HCT116 (cell line): ENCODE data around the gene ATP13A2. TPM values are rescaled to one million over a fixed set of nuclear protein-coding genes. Genes with fewer than 3 reads are reported as not detected.
A peak's percentile ranks its signal among the peaks of the same experiment; 100 is the strongest.

Experiments used
- ATAC-seq: fragments of 200-7000 bp; cut with Tn5 transposase; 2 replicates; pipeline ENCODE4 v1.9.1; 2020; ENCODE audit warnings: mild to moderate bottlenecking, moderate library complexity
- BruUV-seq: library from RNA; stranded (reverse); fragments of 400-500 nt; replicated peaks from 2 replicates; lab custom pipeline; 2021; lab: Mats Ljungman, UMichigan
- CTCF ChIA-PET: fragments of 300-600 bp; sonication (Branson Sonifier 250); formaldehyde crosslinking; loops from one replicate; lab custom pipeline; 2021; ENCODE audit warnings: antibody characterized with exemption; lab: Charles Lee
- POLR2A ChIA-PET: fragments of 300-600, 350-600 bp; sonication (Branson Sonifier 250); formaldehyde crosslinking; loops from one replicate; lab custom pipeline; 2021; ENCODE audit warnings: antibody characterized with exemption; lab: Charles Lee
- RAD21 ChIA-PET, 2 experiments: fragments of 300-600 bp; sonication (Branson Sonifier 250); formaldehyde crosslinking; loops; one replicate each; lab custom pipeline; 2023; ENCODE audit warnings: low total read pairs in 2 of 2; ENCODE audit not compliant: uncharacterized antibody in 2 of 2, unreplicated experiment in 2 of 2, low non-redundant PET in 1 of 2; lab: Charles Lee
- DNase-seq: peaks from one replicate; pipeline ENCODE4 v3.0.0-alpha.2; 2010; ENCODE audit warnings: low read depth, low spot score
- H2AFZ ChIP-seq: fragments of 200-600 bp; shearing (Covaris generic), sonication (generic); 2 replicates; pipeline ENCODE4 v1.6.1; 2017; ENCODE audit warnings: low read depth, mixed run types, mixed read lengths, antibody characterized with exemption, low read length; ENCODE audit not compliant: poor library complexity, severe bottlenecking
- H3K27ac ChIP-seq: 2 replicates; pipeline ENCODE4 v1.5.1; 2012; ENCODE audit warnings: low read depth, low read length
- H3K27me3 ChIP-seq: fragments of 200-600 bp; sonication (generic); 2 replicates; pipeline ENCODE4 v1.6.1; 2016; ENCODE audit warnings: mixed run types, low read length, mixed read lengths; ENCODE audit not compliant: insufficient read depth
- H3K36me3 ChIP-seq, 2 experiments: fragments of 200-500 bp in 1 of 2; fragments of 200-600 bp in 1 of 2; sonication (Bioruptor generic) in 1 of 2; sonication (generic) in 1 of 2; 2 replicates each; pipeline versions ENCODE4 v1.5.1 to v1.6.1; 2014 to 2016; ENCODE audit warnings: low read length in 2 of 2, inconsistent platforms in 1 of 2, mixed read lengths in 1 of 2, mixed run types in 1 of 2; ENCODE audit not compliant: insufficient read depth in 2 of 2, control insufficient read depth in 1 of 2
- H3K4me1 ChIP-seq, 2 experiments: fragments of 200-600 bp in 1 of 2; sonication (generic) in 1 of 2; 2 replicates each; pipeline versions ENCODE4 v1.5.1 to v1.6.1; 2012 to 2017; ENCODE audit warnings: low read length in 2 of 2, inconsistent platforms in 1 of 2, mild to moderate bottlenecking in 1 of 2, mixed read lengths in 1 of 2, mixed run types in 1 of 2, moderate library complexity in 1 of 2; ENCODE audit not compliant: insufficient read depth in 2 of 2, control insufficient read depth in 1 of 2
- H3K4me2 ChIP-seq: fragments of 200-600 bp; sonication (generic); 2 replicates; pipeline ENCODE4 v1.6.1; 2017; ENCODE audit warnings: mixed run types, low read length, mixed read lengths
- H3K4me3 ChIP-seq, 2 experiments: fragments of 200-600 bp in 1 of 2; sonication (generic) in 1 of 2; replicated peaks in 1 of 2; 2 replicates each; pipeline ENCODE4 v1.5.1; 2011 to 2016; ENCODE audit warnings: low read length in 2 of 2, control low read depth in 1 of 2, low read depth in 1 of 2, mild to moderate bottlenecking in 1 of 2, mixed read lengths in 1 of 2, mixed run types in 1 of 2
- H3K79me2 ChIP-seq: fragments of 200-600 bp; sonication (generic); 2 replicates; pipeline ENCODE4 v1.6.1; 2017; ENCODE audit warnings: mild to moderate bottlenecking, mixed run types, low read length, moderate library complexity, mixed read lengths; ENCODE audit not compliant: insufficient read depth
- H3K9ac ChIP-seq: fragments of 200-600 bp; sonication (generic); 2 replicates; pipeline ENCODE4 v1.6.1; 2016; ENCODE audit warnings: low read length, mixed read lengths
- H3K9me2 ChIP-seq: fragments of 200-600 bp; sonication (generic), shearing (Covaris generic); 2 replicates; pipeline ENCODE4 v1.6.1; 2017; ENCODE audit warnings: mixed run types, mild to moderate bottlenecking, moderate library complexity; ENCODE audit not compliant: insufficient read depth
- H3K9me3 ChIP-seq, 2 experiments: fragments of 200-500 bp in 1 of 2; fragments of 200-600 bp in 1 of 2; sonication (Bioruptor generic) in 1 of 2; sonication (generic) in 1 of 2; 2 replicates each; pipeline ENCODE4 v1.6.1; 2014 to 2017; ENCODE audit warnings: low read length in 2 of 2, mixed read lengths in 2 of 2, inconsistent platforms in 1 of 2, low read depth in 1 of 2, mild to moderate bottlenecking in 1 of 2, mixed run types in 1 of 2, moderate library complexity in 1 of 2; ENCODE audit not compliant: control insufficient read depth in 1 of 2, insufficient read depth in 1 of 2
- H4K20me1 ChIP-seq: fragments of 200-600 bp; sonication (generic), shearing (Covaris generic); 2 replicates; pipeline ENCODE4 v1.6.1; 2017; ENCODE audit warnings: mixed run types, mild to moderate bottlenecking, moderate library complexity; ENCODE audit not compliant: insufficient read depth
- ATF3 ChIP-seq: IDR thresholded peaks from 2 replicates; pipeline ENCODE4 v1.6.1; 2012
- EGR1 ChIP-seq: IDR thresholded peaks from 2 replicates; pipeline ENCODE4 v1.6.1; 2012; ENCODE audit warnings: low read depth
- FOSL1 ChIP-seq: IDR thresholded peaks from 2 replicates; pipeline ENCODE4 v1.6.1; 2012; ENCODE audit warnings: low read depth
- JUND ChIP-seq: IDR thresholded peaks from 2 replicates; pipeline ENCODE4 v1.6.1; 2012
- POLR2A ChIP-seq: IDR thresholded peaks from 2 replicates; pipeline ENCODE4 v1.7.0; 2011; ENCODE audit warnings: borderline replicate concordance; ENCODE audit not compliant: insufficient read depth, insufficient read length; ENCODE audit errors: extremely low read depth
- RAD21 ChIP-seq: IDR thresholded peaks from 2 replicates; pipeline ENCODE4 v1.6.1; 2012; ENCODE audit warnings: low read depth, mild to moderate bottlenecking
- REST ChIP-seq: IDR thresholded peaks from 2 replicates; pipeline ENCODE4 v1.6.1; 2012; ENCODE audit warnings: low read depth
- SP1 ChIP-seq: IDR thresholded peaks from 2 replicates; pipeline ENCODE4 v1.6.1; 2012; ENCODE audit warnings: low read depth
- YY1 ChIP-seq: IDR thresholded peaks from 2 replicates; pipeline ENCODE4 v1.6.1; 2011; ENCODE audit warnings: low read length, low read depth, moderate library complexity, mild to moderate bottlenecking; ENCODE audit not compliant: insufficient replicate concordance; ENCODE audit errors: extremely low read depth
- ZFX ChIP-seq: fragments of 450-650 bp; IDR thresholded peaks from 2 replicates; pipeline ENCODE4 v1.6.1; 2017
- intact Hi-C: fragments of 100-400 bp; cut with micrococcal nuclease; formaldehyde crosslinking; loops from 2 replicates; pipeline ENCODE4 v1.10.0; 2022
- total RNA-seq: library from RNA; stranded (reverse); gene quantifications from one replicate; pipeline ENCODE4 v1.2.1, GENCODE V29; 2021; ENCODE audit not compliant: unreplicated experiment

ATP13A2 gene
- total RNA-seq, 1 experiment from 2014 or later: 60.5 TPM

- intact Hi-C loops: no loop called here
- H3K4me3 ChIP-seq: no peak overlapping the region
- H3K4me2 ChIP-seq: no peak overlapping the region
- H3K79me2 ChIP-seq: no peaks in the 10 kb centered on the region
- CTCF ChIA-PET: interaction anchor here (1.2 to 2.3 kb wide), 3 partner anchors 14 to 25 kb away, joined by 3 to 5 read pairs (median 3); no protein-coding TSS in a partner anchor
- no peak overlapping the region for H2AFZ ChIP-seq
- no peaks in the 10 kb centered on the region for H3K9me3 ChIP-seq
- peaks cover 8 to 24% of the 10 kb centered on the region in 2 experiments; a peak in 3 of 4 replicates for H3K4me1 ChIP-seq
- DNase-seq (no peak), ATAC-seq (no peak)
- H4K20me1 ChIP-seq: no peaks in the 10 kb centered on the region
- no peaks in the 10 kb centered on the region for H3K9me2 ChIP-seq
- BruUV-seq: no TSS peak
- H3K9ac ChIP-seq: no peak overlapping the region
- no peaks in the 10 kb centered on the region for H3K27me3 ChIP-seq
- RAD21 ChIA-PET: no interaction called here
- H3K36me3 ChIP-seq: peaks cover 0 to 3% of the 10 kb centered on the region in 2 experiments; a peak in 1 of 4 replicates
- POLR2A ChIA-PET: no interaction called here
- no peak overlapping the region for H3K27ac ChIP-seq
- TF ChIP-seq JUND (no peak), ZFX (no peak), REST (no peak), SP1 (no peak)
Measured at GRCh38 chr1:16986113-16986512, 25.6 kb downstream of the ATP13A2 start.

GRCh38 chr1:16984717-16985116, 27.0 kb downstream of the ATP13A2 start:
- ATAC-seq (no peak), DNase-seq (no peak)
- no peaks in the 10 kb centered on the region for H4K20me1 ChIP-seq
- ChIA-PET POLR2A (no interaction called here), RAD21 (no interaction called here), CTCF (interaction anchor here (1.5 to 2.3 kb wide), 3 partner anchors 15 to 23 kb away, joined by 3 to 5 read pairs (median 3); no protein-coding TSS in a partner anchor)
- H3K9me2 ChIP-seq: no peaks in the 10 kb centered on the region
- peak overlapping the region; percentile 10; the same call in 1 of the 2 replicates for H3K27ac ChIP-seq
- peaks cover 0 to 3% of the 10 kb centered on the region in 2 experiments; a peak in 1 of 4 replicates for H3K36me3 ChIP-seq
- peaks cover 9 to 31% of the 10 kb centered on the region in 2 experiments; a peak in 3 of 4 replicates for H3K4me1 ChIP-seq
- H3K27me3 ChIP-seq: no peaks in the 10 kb centered on the region
- H2AFZ ChIP-seq: no peak overlapping the region
- no peak overlapping the region for H3K4me2 ChIP-seq
- H3K79me2 ChIP-seq: peaks cover 3% of the 10 kb centered on the region; the same call in 1 of the 2 replicates
- no peaks in the 10 kb centered on the region for H3K9me3 ChIP-seq
- no peak overlapping the region for H3K4me3 ChIP-seq
- BruUV-seq: no TSS peak
- intact Hi-C loops: no loop called here
- H3K9ac ChIP-seq: no peak overlapping the region
- TF ChIP-seq FOSL1 (no peak), REST (no peak), SP1 (no peak), POLR2A (no peak), YY1 (no peak), RAD21 (no peak), ATF3 (no peak), JUND (no peak), EGR1 (no peak)
